Heart right ventricle (tissue), 16 donors: Measurements from ENCODE around the gene ARL17B. TPM values are rescaled to one million over a fixed set of nuclear protein-coding genes. Genes with fewer than 3 reads are reported as not detected.
"Not testable (repeated sequence)": the region's sequence is repeated elsewhere in the genome, so short reads cannot be mapped to it uniquely, and the experiment has no call there.

ENCODE experiments used
- ATAC-seq, 8 donors: fragments of 200-7000 bp; cut with Tn5 transposase; one replicate each; pipeline ENCODE4 v1.9.1; 2020; ENCODE audit warnings: mild to moderate bottlenecking in 8 of 8, moderate library complexity in 8 of 8, moderate number of reproducible peaks in 1 of 8
- DNase-seq, 2 donors: peaks; one replicate each; pipeline ENCODE4 v3.0.0-alpha.2; 2020
- H3K27ac ChIP-seq, 10 donors: fragments of 200-600 bp; sonication (generic) in 2 of 10; one replicate each; pipeline versions ENCODE4 v1.5.0 to v1.8.0; 2020 to 2022; ENCODE audit warnings: mild to moderate bottlenecking in 3 of 10
- H3K27me3 ChIP-seq, 7 donors: fragments of 200-600 bp; one replicate each; pipeline ENCODE4 v1.8.0; 2021 to 2022; ENCODE audit warnings: mild to moderate bottlenecking in 2 of 7
- H3K36me3 ChIP-seq, 9 donors: fragments of 200-600 bp; sonication (generic) in 1 of 9; one replicate each; pipeline versions ENCODE4 v1.5.0 to v1.8.0; 2020 to 2022; ENCODE audit warnings: mild to moderate bottlenecking in 2 of 9
- H3K4me1 ChIP-seq, 9 donors: fragments of 200-600 bp; sonication (generic) in 1 of 9; one replicate each; pipeline versions ENCODE4 v1.5.0 to v1.8.0; 2020 to 2022; ENCODE audit warnings: mild to moderate bottlenecking in 4 of 9
- H3K4me3 ChIP-seq, 10 donors: fragments of 200-600 bp; sonication (generic) in 2 of 10; one replicate each; pipeline versions ENCODE4 v1.5.0 to v1.8.0; 2020 to 2022; ENCODE audit warnings: mild to moderate bottlenecking in 7 of 10, moderate library complexity in 2 of 10
- H3K9me3 ChIP-seq, 11 donors: fragments of 200-600 bp in 10 of 11; sonication (generic) in 2 of 11; one replicate each; pipeline versions ENCODE4 v1.5.0 to v1.8.0; 2013 to 2022; ENCODE audit warnings: mild to moderate bottlenecking in 2 of 11, control low read depth in 1 of 11, moderate library complexity in 1 of 11
- WGBS, 2 donors: extraction: QIAGEN DNeasy Blood & Tissue Kit; methylation state at CpG; one replicate each; pipeline ENCODE4 v1.1.7; 2013; ENCODE audit warnings: inconsistent platforms in 1 of 2; 5-methylcytosine and 5-hydroxymethylcytosine counted together
- intact Hi-C, 10 donors: fragments of 100-400 bp; cut with DNase I; formaldehyde crosslinking; loops; one replicate each; pipeline versions ENCODE4 v1.11.1 to v1.14.2; 2022
- polyA plus RNA-seq, 2 donors: library from polyadenylated mRNA; stranded (reverse); fragments of 200-250 nt; gene quantifications; one replicate each; pipeline ENCODE4 v1.2.3, GENCODE V29; 2013
- total RNA-seq, 10 donors: library from RNA; stranded (reverse); fragmentation: NEBNext Ultra II Directional in 3 of 10; extraction: Animal tissue kit (Norgen Biotek cat#: 25700) in 3 of 10; gene quantifications; one replicate each; pipeline versions ENCODE4 v1.2.1 to v1.2.4, GENCODE V29; 2021 to 2023
- donor health status: Arrhythmogenic right ventricular cardiomyopathy.
- donor health status: ischemic (EF 13 %, LVEDD 7.1; RV severe dilation, severe dysfunction).
- donor health status: healthy with polysubstance abuse.
- donor health status: DM: no; HTN: yes; CAD: no.
- donor health status: DM: no; HTN: no; CAD: no.
- donor health status: ischemic (EF 25% LVEDD 6.9; RV normal size, moderate dysfunction).
- donor health status: ischemic (EF 25% LVEDD 5.7; RV mildly dilated, moderate dysfunction).
- donor health status: healthy.
- donor health status: DM: yes; HTN: yes; CAD: no.
- donor health status: Ischemic cardiomyopathy.
- donor health status: ischemic (EF 35%, LVEDD 5.7; RV mildly dilated, moderate dysfunction).
- donor health status: nonischemic (EF 11% LVEDD 7.7; RV severe dilation, severe dysfunction).
- donor health status: DM: yes; HTN: yes; CAD: no.
- donor health status: PGD.
- donor health status: ischemic (EF 29% LVEDD 5.4; RV normal size, mild dysfunction).
- donor health status: nonischemic (EF 23%, LVEDD 6.1; RV moderate dilation, normal function).

The ARL17B gene
- total and polyA plus RNA-seq, 12 donors, result 3.6 to 16.0 (median 8.0) TPM

DNA sequence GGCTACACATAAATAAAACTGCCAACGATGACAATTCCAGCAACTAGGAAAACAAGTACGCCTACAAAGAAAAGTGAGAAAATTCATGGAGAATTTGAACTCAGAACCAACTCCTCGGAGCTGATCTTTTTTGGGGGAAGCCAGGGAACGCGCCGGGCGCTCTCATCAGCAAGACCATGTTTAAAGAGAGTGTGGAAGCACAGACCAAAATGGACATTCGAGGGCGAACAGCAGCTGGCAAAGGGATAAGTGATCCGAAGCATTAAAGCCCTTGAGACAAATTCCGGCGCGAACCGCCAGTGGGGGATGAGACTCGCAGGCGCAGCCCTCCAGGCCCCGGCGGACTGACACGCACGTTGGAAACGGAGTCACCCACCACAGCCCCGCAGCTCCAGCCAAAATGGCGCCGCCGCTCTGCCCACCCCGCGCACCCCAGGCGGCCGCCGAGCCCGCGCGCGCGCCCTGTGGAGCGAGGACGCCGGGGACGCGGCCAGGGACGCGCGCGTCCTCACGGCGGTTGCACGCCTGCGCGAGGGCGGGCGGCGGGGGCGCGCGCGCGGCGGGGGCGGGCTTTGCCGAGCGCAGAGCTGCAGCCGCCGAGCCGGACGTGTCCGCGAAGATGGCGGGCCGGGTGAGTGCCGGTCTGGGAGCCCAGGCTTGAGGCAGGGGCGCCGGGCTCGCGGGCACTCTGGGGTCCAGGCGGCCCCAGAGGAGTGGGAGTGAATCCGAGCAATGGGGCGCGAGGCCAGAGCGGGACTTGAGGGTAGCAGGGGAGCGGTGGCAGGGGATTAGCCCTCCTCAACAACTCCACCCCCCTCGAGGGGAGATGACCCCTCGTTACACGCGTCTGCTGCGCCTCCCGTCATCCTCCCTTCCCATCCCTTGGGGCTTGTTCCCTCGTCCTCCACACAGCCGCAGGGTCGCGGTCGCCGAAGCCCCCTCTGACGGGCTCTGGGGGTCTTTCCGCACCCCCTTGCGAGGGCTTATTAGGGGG, 11.0 kb upstream of the ARL17B start:
- H3K9me3 ChIP-seq, H3K36me3 ChIP-seq, DNase-seq, H3K27me3 ChIP-seq, H3K4me3 ChIP-seq, H3K4me1 ChIP-seq, intact Hi-C loops, H3K27ac ChIP-seq: not testable (repeated sequence)
- ATAC-seq, result peak; percentile 95 to 99 (median 96)
- WGBS, 2 donors, result no CpG with 5 or more reads among the region's 95 CpGs

DNA sequence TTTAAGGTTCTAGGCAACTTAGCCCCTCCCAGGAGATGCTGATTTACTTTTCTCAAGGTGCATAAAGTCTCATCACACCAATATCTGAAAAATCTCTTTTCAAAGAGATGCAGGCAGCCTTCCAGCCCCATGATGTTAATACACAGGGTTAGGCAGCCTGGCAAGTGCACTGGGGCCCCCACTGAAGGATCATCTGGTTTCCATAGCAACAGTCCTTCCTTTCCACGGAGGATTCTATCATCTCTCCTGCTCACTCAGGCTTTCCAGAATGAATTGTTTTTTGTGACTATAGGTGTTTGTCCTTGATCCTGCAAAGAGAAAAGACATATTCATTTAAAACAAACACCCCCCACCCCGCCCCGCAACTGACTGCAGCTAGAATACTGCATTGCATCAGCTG, 6.0 kb upstream of the ARL17B start:
- intact Hi-C loops, H3K4me3 ChIP-seq, H3K4me1 ChIP-seq, H3K27ac ChIP-seq, H3K27me3 ChIP-seq, ATAC-seq, DNase-seq, H3K9me3 ChIP-seq, H3K36me3 ChIP-seq: not testable (repeated sequence)
- no CpG with 5 or more reads among the region's 3 CpGs for WGBS, 2 donors

DNA sequence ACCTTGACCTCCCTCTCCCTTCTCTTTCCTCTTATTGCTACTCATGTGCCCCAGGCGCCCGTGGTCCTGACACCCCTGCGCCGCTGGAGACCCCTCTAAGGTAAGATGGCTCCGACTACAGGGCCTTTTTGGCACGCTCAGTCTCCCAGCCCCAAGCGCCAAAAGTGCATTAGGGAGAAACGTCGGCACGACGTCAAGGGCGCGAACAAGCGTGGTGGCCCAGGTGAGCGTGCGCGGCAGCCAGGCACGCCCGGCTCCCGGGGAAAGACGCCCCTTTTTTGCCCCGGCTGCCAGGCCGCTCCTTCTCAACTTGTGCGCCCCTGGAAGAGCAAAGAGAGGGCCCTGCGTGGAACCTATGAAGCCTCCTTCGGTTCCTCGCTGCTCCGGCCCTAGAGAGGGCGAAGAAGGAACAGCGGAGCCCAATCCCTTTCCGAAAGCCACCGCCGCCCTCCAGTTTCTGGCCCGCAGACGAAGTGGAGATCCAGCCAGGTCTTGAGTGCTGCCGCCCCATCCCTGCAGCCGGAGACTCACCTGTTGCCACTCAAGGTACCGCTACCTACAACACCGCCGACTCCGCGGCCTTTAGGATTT, 326 bp downstream of the ARL17B start:
- H3K36me3 ChIP-seq, H3K27me3 ChIP-seq, H3K9me3 ChIP-seq, H3K27ac ChIP-seq, intact Hi-C loops, H3K4me1 ChIP-seq, DNase-seq: not testable (repeated sequence)
- no CpG with 5 or more reads among the region's 42 CpGs for WGBS, 2 donors
- peak; percentile 9 to 60 (median 38) for ATAC-seq
- H3K4me3 ChIP-seq, result peak overlapping the region in 3 of 10 donors; percentile 20 to 37 (median 31)

DNA sequence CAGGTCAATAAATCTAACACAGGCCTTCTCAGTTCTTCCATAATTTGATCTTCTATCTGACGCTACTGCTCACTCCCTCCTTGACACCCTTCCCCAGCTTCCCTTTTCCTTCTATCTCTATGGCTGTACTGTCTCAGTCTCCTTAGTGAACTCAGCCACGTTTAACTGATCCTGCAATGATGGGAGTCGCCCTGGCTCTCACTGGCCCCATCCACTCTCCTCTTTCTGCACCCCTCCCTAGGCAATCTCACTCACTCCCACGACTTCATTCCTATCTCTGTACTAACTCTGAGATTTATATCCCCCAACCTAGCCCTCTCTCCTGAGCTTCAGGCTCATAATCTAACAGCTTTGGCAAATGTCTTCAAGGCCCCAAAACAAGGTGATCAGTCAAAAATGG, 7.7 kb downstream of the ARL17B start:
- H3K36me3 ChIP-seq, H3K27ac ChIP-seq, H3K4me1 ChIP-seq, DNase-seq, H3K4me3 ChIP-seq, intact Hi-C loops, H3K27me3 ChIP-seq, H3K9me3 ChIP-seq, ATAC-seq: not testable (repeated sequence)
- no CpG with 5 or more reads among the region's 4 CpGs for WGBS, 2 donors

DNA sequence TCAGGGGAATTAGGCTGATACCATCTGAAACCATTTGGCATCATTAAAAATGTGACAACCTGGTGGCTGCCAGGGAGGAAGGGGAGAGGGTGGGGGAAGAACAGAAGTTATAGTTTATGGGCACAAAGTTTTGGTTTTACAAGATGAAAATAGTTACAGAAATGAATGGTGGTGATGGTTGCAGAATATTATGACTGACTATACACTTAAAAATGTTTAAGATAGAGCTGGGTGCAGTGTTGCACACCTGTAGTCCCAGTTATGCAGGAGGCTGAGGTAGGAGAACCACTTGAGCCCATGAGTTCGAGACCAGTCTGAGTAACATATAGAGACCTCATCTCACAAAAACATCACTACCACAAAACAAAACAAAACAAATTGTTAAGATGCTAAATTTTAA, 12.5 kb downstream of the ARL17B start:
- H3K4me1 ChIP-seq, H3K9me3 ChIP-seq, H3K27me3 ChIP-seq, DNase-seq, ATAC-seq, H3K27ac ChIP-seq, intact Hi-C loops, H3K36me3 ChIP-seq, H3K4me3 ChIP-seq: not testable (repeated sequence)
- no CpG with 5 or more reads among the region's 1 CpG for WGBS, 2 donors

DNA sequence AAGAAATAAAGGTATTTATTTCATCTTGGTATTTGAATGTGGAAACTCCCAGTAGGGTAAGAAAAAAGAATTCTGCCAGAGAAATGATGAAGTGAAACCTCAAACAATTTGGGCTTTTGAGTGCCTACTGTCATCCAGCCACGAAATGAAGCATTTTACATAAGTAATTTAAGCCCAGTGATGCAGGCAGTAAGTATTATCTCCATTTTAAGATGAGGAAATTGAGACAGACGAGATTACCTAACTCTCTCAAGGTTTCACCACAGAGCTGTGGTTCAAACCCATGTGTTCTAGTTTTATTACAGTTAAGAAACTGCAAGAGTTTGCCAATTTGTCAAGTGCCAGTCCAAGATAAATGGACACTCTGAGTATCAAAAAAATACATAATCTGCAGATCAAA, 13.2 kb downstream of the ARL17B start:
- H3K4me3 ChIP-seq, H3K36me3 ChIP-seq, intact Hi-C loops, H3K9me3 ChIP-seq, H3K4me1 ChIP-seq, DNase-seq, H3K27ac ChIP-seq, H3K27me3 ChIP-seq: not testable (repeated sequence)
- ATAC-seq, result peak in 1 of 8 donors; percentile 39
- WGBS, 2 donors, result no CpG with 5 or more reads among the region's 2 CpGs

DNA sequence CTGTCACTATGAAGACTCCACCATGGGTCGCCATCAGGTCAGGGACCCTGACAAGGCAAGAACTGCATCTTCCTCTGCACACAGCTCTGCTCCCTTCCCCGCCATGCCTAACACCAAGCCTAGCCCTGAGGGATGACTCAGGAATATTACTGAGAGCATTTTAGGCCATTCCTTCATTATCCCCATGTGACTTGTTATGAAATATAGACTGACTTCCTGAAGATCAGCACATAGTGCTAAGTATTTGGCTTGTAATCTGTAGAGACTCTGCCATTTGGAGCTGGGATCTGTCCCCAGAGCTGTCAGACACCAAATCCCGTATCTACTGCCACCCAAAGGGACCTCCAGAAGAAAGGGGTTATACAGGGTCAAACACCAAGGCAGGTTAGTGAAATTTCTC, 19.4 kb downstream of the ARL17B start:
- intact Hi-C loops, H3K36me3 ChIP-seq, DNase-seq, H3K4me1 ChIP-seq, H3K9me3 ChIP-seq, H3K27ac ChIP-seq, H3K27me3 ChIP-seq, H3K4me3 ChIP-seq: not testable (repeated sequence)
- ATAC-seq, result peak in 7 of 8 donors; percentile 55 to 96 (median 72)
- no CpG with 5 or more reads among the region's 3 CpGs for WGBS, 2 donors

DNA sequence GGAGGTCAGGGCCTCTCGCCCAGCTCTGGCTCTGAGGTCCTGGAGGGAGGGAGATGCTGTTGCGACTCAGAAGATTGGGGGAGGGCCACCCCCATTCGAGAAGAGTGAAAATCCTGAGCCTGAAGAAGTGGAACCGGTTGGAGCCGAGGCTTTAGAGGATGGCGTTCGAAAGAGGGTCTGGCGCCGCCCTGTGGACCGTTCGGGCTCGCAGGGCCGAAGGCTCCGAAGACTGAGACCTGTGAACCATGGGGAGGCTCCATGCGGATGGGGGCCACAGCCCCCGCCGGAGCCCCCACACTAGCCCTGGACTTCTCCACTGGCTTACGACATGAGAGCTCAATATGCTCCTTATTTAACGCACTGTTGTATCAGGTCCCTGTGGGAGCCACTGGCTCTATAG, 20.3 kb downstream of the ARL17B start:
- H3K27ac ChIP-seq, intact Hi-C loops, H3K4me1 ChIP-seq, DNase-seq, H3K4me3 ChIP-seq, ATAC-seq, H3K9me3 ChIP-seq, H3K27me3 ChIP-seq, H3K36me3 ChIP-seq: not testable (repeated sequence)
- WGBS, 2 donors, result no CpG with 5 or more reads among the region's 19 CpGs

DNA sequence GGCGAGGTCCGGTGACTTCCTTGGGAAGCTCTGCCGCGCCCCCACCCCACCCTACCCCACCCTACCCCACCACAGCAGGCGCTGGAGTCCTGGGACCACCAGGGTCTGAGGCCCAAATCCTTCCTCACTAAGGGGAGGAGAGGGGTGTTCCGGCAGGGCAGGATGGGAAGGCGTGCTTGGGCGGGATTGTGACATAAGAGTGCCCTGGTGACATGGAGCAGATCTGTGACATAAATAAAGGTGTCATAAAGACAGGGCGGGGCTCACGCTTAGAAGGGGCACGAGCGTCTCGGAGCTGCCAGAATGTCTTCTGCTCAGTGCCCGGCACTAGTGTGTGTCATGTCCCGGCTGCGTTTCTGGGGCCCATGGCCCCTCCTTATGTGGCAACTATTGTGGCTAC, 66.7 kb downstream of the ARL17B start, which contains the start of gene LRRC37A:
Gene LRRC37A (plus strand): TSS at position 301 of the 400 bp plus-strand sequence. CDS start 3 bp downstream, at position 304.
- H3K4me3 ChIP-seq, intact Hi-C loops, H3K4me1 ChIP-seq, DNase-seq, ATAC-seq, H3K27ac ChIP-seq, H3K9me3 ChIP-seq, H3K27me3 ChIP-seq, H3K36me3 ChIP-seq: not testable (repeated sequence)
- no CpG with 5 or more reads among the region's 16 CpGs for WGBS, 2 donors

DNA sequence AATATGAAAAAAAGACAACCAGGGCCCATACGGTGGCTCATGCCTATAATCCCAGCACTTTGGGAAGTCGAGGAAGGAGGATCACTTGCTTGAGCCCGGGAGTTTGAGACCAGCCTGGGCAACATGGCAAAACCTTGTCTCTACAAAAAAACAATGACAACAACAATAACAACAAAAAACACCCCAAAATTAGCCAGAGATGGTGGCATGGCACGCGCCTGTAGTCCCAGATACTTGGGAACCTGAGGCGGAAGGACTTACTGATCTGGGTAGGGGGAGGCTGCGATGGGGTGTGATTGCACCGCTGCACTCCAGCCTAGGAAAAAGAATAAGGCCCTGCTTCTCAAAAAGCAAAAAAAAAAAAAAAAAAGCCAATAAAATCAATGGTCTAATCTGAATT, 69.9 kb downstream of the ARL17B start:
- H3K27me3 ChIP-seq, H3K9me3 ChIP-seq, DNase-seq, ATAC-seq, H3K4me3 ChIP-seq, H3K36me3 ChIP-seq, intact Hi-C loops: not testable (repeated sequence)
- WGBS, 2 donors, result 91 to 95% methylated on average over 8 of the region's 8 CpGs
- H3K4me1 ChIP-seq, result peaks cover 0 to 13% (median 0%) of the 10 kb centered on the region in 9 donors
- H3K27ac ChIP-seq, result peak overlapping the region in 1 of 10 donors; percentile 32

DNA sequence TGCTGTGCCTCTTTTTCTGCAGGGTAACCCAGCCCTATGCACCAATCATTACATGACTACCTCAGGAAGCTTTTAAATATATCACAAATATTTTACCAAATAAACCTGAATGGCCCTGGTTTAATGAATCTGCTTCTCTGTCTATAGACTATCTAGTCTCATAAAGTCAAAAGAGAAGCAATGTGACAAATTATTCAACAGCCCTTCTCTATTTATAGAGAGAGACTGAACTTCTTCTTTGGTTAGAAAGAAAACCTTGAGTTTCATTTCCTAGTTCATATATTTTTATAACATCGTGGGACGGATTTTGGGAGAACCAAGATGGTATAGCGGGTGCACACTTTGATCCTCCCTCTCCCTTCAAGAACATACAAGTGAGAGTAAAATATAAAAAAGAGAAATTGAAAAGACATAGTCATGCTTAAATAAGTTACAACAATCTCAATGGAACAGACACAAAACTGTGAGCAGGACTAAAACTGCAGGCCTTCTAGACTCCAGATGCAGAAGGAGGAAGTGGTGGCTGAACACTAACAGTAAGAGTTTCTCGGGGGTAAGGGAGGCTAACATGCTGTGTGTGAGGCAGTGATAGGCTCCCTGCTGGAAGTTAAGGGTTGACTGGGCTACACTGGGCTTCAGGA, 70.5 kb downstream of the ARL17B start:
- H3K27me3 ChIP-seq, H3K4me3 ChIP-seq, DNase-seq, H3K9me3 ChIP-seq, intact Hi-C loops, H3K36me3 ChIP-seq: not testable (repeated sequence)
- 89 to 92% methylated on average over 4 of the region's 4 CpGs for whole genome bisulfite sequencing, 2 donors
- ATAC-seq, result peak in 6 of 8 donors; percentile 55 to 73 (median 58)
- Histone ChIP-seq H3K27ac (peak overlapping the region in 1 of 10 donors; percentile 32), H3K4me1 (peaks cover 0 to 13% (median 0%) of the 10 kb centered on the region in 9 donors)
